ENCODE data around the gene MTA3. TPM values are rescaled to one million over a fixed set of nuclear protein-coding genes. Genes with fewer than 3 reads are reported as not detected.

The MTA3 gene
- total and polyA plus RNA-seq, 9 of the 15 experiments (the other 6 are each of a cell fraction or from before 2014, with no cell fraction given), result 12.4 to 39.6 (median 23.5) TPM

GRCh38 chr2:42733852-42734251 is 165.4 kb downstream of the MTA3 start (continued):
- no peak for TF ChIP-seq ZNF609 (CRISPR knock-in tag; IDR thresholded peaks at IDR 0.05; ENCODE audit: borderline replicate concordance)

DNA sequence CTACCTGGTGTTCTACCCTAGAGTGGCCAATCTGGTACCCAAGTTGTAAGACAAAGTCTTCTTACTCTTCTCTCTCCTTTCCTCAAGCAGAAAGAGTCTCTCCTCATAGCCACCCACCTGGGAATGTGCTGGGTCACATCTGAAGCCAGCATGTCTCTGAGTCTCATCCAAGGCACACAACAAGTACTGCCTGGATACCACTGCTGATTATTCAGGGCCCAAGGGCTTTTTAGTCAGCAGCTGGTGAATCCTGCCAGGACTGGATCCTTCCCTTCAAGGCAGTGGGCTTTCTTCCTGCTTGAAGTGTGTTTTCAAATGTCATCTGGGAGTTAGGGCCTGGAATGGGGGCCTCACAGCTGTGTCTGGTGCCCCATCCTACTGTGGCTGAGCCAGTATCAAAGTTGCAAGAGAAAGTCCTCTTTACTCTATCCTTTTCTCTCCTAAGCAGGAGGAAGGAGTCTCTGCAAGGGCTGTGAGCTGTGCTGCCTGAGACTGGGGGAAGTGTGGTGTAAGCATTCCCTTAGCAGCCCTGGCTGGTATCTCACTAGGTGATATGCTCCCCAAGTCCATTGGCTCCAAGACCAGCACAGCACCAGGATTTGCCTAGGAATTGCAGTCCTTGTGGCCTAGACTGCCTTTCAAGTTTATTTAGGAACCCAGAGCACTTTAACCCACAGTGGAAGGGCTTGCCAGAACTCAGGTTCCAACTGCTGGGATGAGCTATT is 168.3 kb downstream of the MTA3 start:
- no peak for DNase-seq (ENCODE audit: extremely low read depth in 1 of 4, low spot score in 3 of 4)
- no peaks in the 10 kb centered on the region for H3K9me3 ChIP-seq (replicated peaks; ENCODE audit: control insufficient read depth, insufficient read depth, low read depth, low read length)
- intact Hi-C loops (cut with micrococcal nuclease) (no loop called here), in situ Hi-C loops (cut with MboI) (no loop called here)
- H3K9me1 ChIP-seq (ENCODE audit: control insufficient read depth, insufficient read depth, low read length), result no peaks in the 10 kb centered on the region
- CTCF ChIA-PET (ENCODE audit: low intra/inter-chr PET ratio), result no interaction called here
- H3K4me2 ChIP-seq (ENCODE audit: insufficient read depth, low read length), result no peak overlapping the region
- POLR2A ChIA-PET, result no interaction called here
- TF ChIP-seq SAP30 (IDR thresholded peaks at IDR 0.05; ENCODE audit: borderline replicate concordance, insufficient read depth, low read depth, low read length, poor library complexity, severe bottlenecking) (no peak), PTRF (tag; IDR thresholded peaks at IDR 0.05) (no peak), MAFK (IDR thresholded peaks at IDR 0.05; ENCODE audit: low read length) (no peak), MEF2A (IDR thresholded peaks at IDR 0.05; ENCODE audit: control insufficient read depth, low read depth, low read length) (no peak), GTF2E2 (tag; IDR thresholded peaks at IDR 0.05) (no peak), RBBP5 (IDR thresholded peaks at IDR 0.05; ENCODE audit: borderline replicate concordance, insufficient read depth, low read length, poor library complexity, severe bottlenecking) (no peak)
- no peak for ATAC-seq
- H3K4me3 ChIP-seq, result no peak overlapping the region
- H3K4me1 ChIP-seq (replicated peaks in 1 of 2; ENCODE audit: control insufficient read depth in 2 of 2, insufficient read depth in 2 of 2, low read length in 2 of 2), result no peaks in the 10 kb centered on the region
- no peaks in the 10 kb centered on the region for H4K20me1 ChIP-seq (replicated peaks; ENCODE audit: control insufficient read depth, insufficient read depth, low read length)
- H3K27me3 ChIP-seq (ENCODE audit: control insufficient read depth in 2 of 2, insufficient read depth in 2 of 2, low read length in 2 of 2), result peaks cover 0 to 6% of the 10 kb centered on the region in 2 experiments; a peak in 1 of 5 replicates
- no TSS peak for BruUV-seq (replicated peaks)
- no peak overlapping the region for H2AFZ ChIP-seq (ENCODE audit: low read depth, low read length)
- FAIRE-seq, result no peak
- H3K36me3 ChIP-seq (ENCODE audit: control insufficient read depth, insufficient read depth, low read length), result no peaks in the 10 kb centered on the region
- H3K79me2 ChIP-seq (ENCODE audit: control insufficient read depth, insufficient read depth, low read length), result no peaks in the 10 kb centered on the region
- no peak overlapping the region for H3K27ac ChIP-seq (ENCODE audit: extremely low read depth, low read depth, low read length)
- H3K9ac ChIP-seq (ENCODE audit: insufficient read depth in 1 of 2, low read depth in 2 of 2, low read length in 2 of 2), result no peak overlapping the region

Measured in K562 (cell line).